Measurements from ENCODE around the gene ZNF768. TPM values are rescaled to one million over a fixed set of nuclear protein-coding genes. Genes with fewer than 3 reads are reported as not detected.

Gene ZNF768
- total RNA-seq, 1 donor from 2014 or later = 17.1 TPM

GRCh38 chr16:30565526-30565925, 39.2 kb upstream of the ZNF768 start:
- no peak overlapping the region for H3K4me3 Mint-ChIP-seq (ENCODE audit: low read depth)
- no peaks in the 10 kb centered on the region for H3K9me3 Mint-ChIP-seq
- no peak for DNase-seq (ENCODE audit: low spot score)
- no peaks in the 10 kb centered on the region for H3K36me3 Mint-ChIP-seq (ENCODE audit: low read depth)
- intact Hi-C loops (cut with micrococcal nuclease) = loop anchor here (5.0 kb wide), 1 partner anchor 93 kb away; the partner anchor contains the start of gene ITGAL
- peaks cover 30% of the 10 kb centered on the region for H3K4me1 Mint-ChIP-seq (ENCODE audit: low read depth)
- peaks cover 1% of the 10 kb centered on the region for H3K27me3 Mint-ChIP-seq (ENCODE audit: low read depth)
- H3K27ac Mint-ChIP-seq = no peak overlapping the region

GRCh38 chr16:30562021-30562420, 35.7 kb upstream of the ZNF768 start:
- no peak for DNase-seq (ENCODE audit: low spot score)
- peak overlapping the region; percentile 82 for H3K27ac Mint-ChIP-seq
- peaks cover 26% of the 10 kb centered on the region for H3K4me1 Mint-ChIP-seq (ENCODE audit: low read depth)
- H3K4me3 Mint-ChIP-seq (ENCODE audit: low read depth) = peak overlapping the region; percentile 78
- H3K9me3 Mint-ChIP-seq = no peaks in the 10 kb centered on the region
- H3K36me3 Mint-ChIP-seq (ENCODE audit: low read depth) = no peaks in the 10 kb centered on the region
- peaks cover 1% of the 10 kb centered on the region for H3K27me3 Mint-ChIP-seq (ENCODE audit: low read depth)
- intact Hi-C loops (cut with micrococcal nuclease) = no loop called here

- Mint-ChIP-seq H3K9me3 (no peaks in the 10 kb centered on the region), H3K27ac (peak overlapping the region; percentile 82), H3K36me3 (ENCODE audit: low read depth) (peaks cover 2% of the 10 kb centered on the region), H3K4me1 (ENCODE audit: low read depth) (peaks cover 22% of the 10 kb centered on the region), H3K27me3 (ENCODE audit: low read depth) (peaks cover 1% of the 10 kb centered on the region), H3K4me3 (ENCODE audit: low read depth) (peak overlapping the region; percentile 78)
- intact Hi-C loops (cut with micrococcal nuclease) = no loop called here
- DNase-seq (ENCODE audit: low spot score) = no peak
These were observed 34.9 kb upstream of the ZNF768 start for GRCh38 chr16:30561089-30561816.

- peak overlapping the region; percentile 51 for H3K27ac Mint-ChIP-seq
- H3K36me3 Mint-ChIP-seq (ENCODE audit: low read depth) = peaks cover 10% of the 10 kb centered on the region
- peaks cover 1% of the 10 kb centered on the region for H3K27me3 Mint-ChIP-seq (ENCODE audit: low read depth)
- DNase-seq (ENCODE audit: low spot score) = no peak
- peaks cover 24% of the 10 kb centered on the region for H3K4me1 Mint-ChIP-seq (ENCODE audit: low read depth)
- H3K4me3 Mint-ChIP-seq (ENCODE audit: low read depth) = peak overlapping the region; percentile 3
- H3K9me3 Mint-ChIP-seq = no peaks in the 10 kb centered on the region
- intact Hi-C loops (cut with micrococcal nuclease) = loop anchor here (2.0 kb wide), 1 partner anchor 13 kb away; no protein-coding TSS in a partner anchor
These were observed 33.3 kb upstream of the ZNF768 start for GRCh38 chr16:30559690-30560089.

GRCh38 chr16:30558789-30559377, 32.5 kb upstream of the ZNF768 start:
- intact Hi-C loops (cut with micrococcal nuclease) = loop anchor here (1.0 to 2.0 kb wide), 4 partner anchors 8 to 224 kb away; no protein-coding TSS in a partner anchor
- peaks cover 17% of the 10 kb centered on the region for H3K36me3 Mint-ChIP-seq (ENCODE audit: low read depth)
- H3K27me3 Mint-ChIP-seq (ENCODE audit: low read depth) = peaks cover 1% of the 10 kb centered on the region
- peak overlapping the region; percentile 95 for H3K27ac Mint-ChIP-seq
- DNase-seq (ENCODE audit: low spot score) = no peak
- H3K4me1 Mint-ChIP-seq (ENCODE audit: low read depth) = peaks cover 28% of the 10 kb centered on the region
- no peaks in the 10 kb centered on the region for H3K9me3 Mint-ChIP-seq
- peak overlapping the region; percentile 83 for H3K4me3 Mint-ChIP-seq (ENCODE audit: low read depth)

GRCh38 chr16:30557957-30558788, 31.8 kb upstream of the ZNF768 start, which contains the start of gene ZNF764:
Gene ZNF764 (minus strand): TSS chr16:30558374. CDS start chr16:30558182, 192 bp downstream.
- peaks cover 1% of the 10 kb centered on the region for H3K27me3 Mint-ChIP-seq (ENCODE audit: low read depth)
- H3K27ac Mint-ChIP-seq = peak within 1 kb of the TSS; percentile 95
- peak within 1 kb of the TSS; percentile 83 for H3K4me3 Mint-ChIP-seq (ENCODE audit: low read depth)
- H3K9me3 Mint-ChIP-seq = no peaks in the 10 kb centered on the region
- peaks cover 24% of the 10 kb centered on the region for H3K36me3 Mint-ChIP-seq (ENCODE audit: low read depth)
- intact Hi-C loops (cut with micrococcal nuclease) = loop anchor here (1.0 to 2.0 kb wide), 4 partner anchors 9 to 223 kb away; no protein-coding TSS in a partner anchor
- H3K4me1 Mint-ChIP-seq (ENCODE audit: low read depth) = peaks cover 35% of the 10 kb centered on the region
- DNase-seq (ENCODE audit: low spot score) = peak; percentile 97

- Mint-ChIP-seq H3K9me3 (no peaks in the 10 kb centered on the region), H3K4me1 (ENCODE audit: low read depth) (peaks cover 40% of the 10 kb centered on the region), H3K4me3 (ENCODE audit: low read depth) (peak overlapping the region; percentile 83), H3K27ac (peak overlapping the region; percentile 95), H3K36me3 (ENCODE audit: low read depth) (peaks cover 30% of the 10 kb centered on the region), H3K27me3 (ENCODE audit: low read depth) (peaks cover 1% of the 10 kb centered on the region)
- DNase-seq (ENCODE audit: low spot score) = no peak
- intact Hi-C loops (cut with micrococcal nuclease) = no loop called here
These were observed 31.3 kb upstream of the ZNF768 start for GRCh38 chr16:30557707-30557956.

GRCh38 chr16:30556125-30556473, 29.7 kb upstream of the ZNF768 start:
- DNase-seq (ENCODE audit: low spot score) = no peak
- Mint-ChIP-seq H3K36me3 (ENCODE audit: low read depth) (peaks cover 36% of the 10 kb centered on the region), H3K27me3 (ENCODE audit: low read depth) (peaks cover 1% of the 10 kb centered on the region), H3K4me1 (ENCODE audit: low read depth) (peaks cover 50% of the 10 kb centered on the region), H3K27ac (peak overlapping the region; percentile 42), H3K4me3 (ENCODE audit: low read depth) (peak overlapping the region; percentile 83), H3K9me3 (no peaks in the 10 kb centered on the region)
- intact Hi-C loops (cut with micrococcal nuclease) = no loop called here

- no peaks in the 10 kb centered on the region for H3K27me3 Mint-ChIP-seq (ENCODE audit: low read depth)
- peaks cover 36% of the 10 kb centered on the region for H3K36me3 Mint-ChIP-seq (ENCODE audit: low read depth)
- peak overlapping the region; percentile 83 for H3K4me3 Mint-ChIP-seq (ENCODE audit: low read depth)
These were observed 29.2 kb upstream of the ZNF768 start for GRCh38 chr16:30555315-30556124.

GRCh38 chr16:30554557-30555314, 28.4 kb upstream of the ZNF768 start:
- intact Hi-C loops (cut with micrococcal nuclease) = no loop called here
- H3K36me3 Mint-ChIP-seq (ENCODE audit: low read depth) = peaks cover 36% of the 10 kb centered on the region
- H3K27me3 Mint-ChIP-seq (ENCODE audit: low read depth) = no peaks in the 10 kb centered on the region
- H3K27ac Mint-ChIP-seq = peak overlapping the region; percentile 28
- H3K9me3 Mint-ChIP-seq = no peaks in the 10 kb centered on the region
- no peak for DNase-seq (ENCODE audit: low spot score)
- H3K4me3 Mint-ChIP-seq (ENCODE audit: low read depth) = no peak overlapping the region
- H3K4me1 Mint-ChIP-seq (ENCODE audit: low read depth) = peaks cover 48% of the 10 kb centered on the region

More at GRCh38 chr16:30555315-30556124, 29.2 kb upstream of the ZNF768 start:
- peaks cover 48% of the 10 kb centered on the region for H3K4me1 Mint-ChIP-seq (ENCODE audit: low read depth)
- no peak overlapping the region for H3K27ac Mint-ChIP-seq
- intact Hi-C loops (cut with micrococcal nuclease) = no loop called here
- H3K9me3 Mint-ChIP-seq = no peaks in the 10 kb centered on the region
- DNase-seq (ENCODE audit: low spot score) = no peak

- intact Hi-C loops (cut with micrococcal nuclease) = no loop called here
- no peak for DNase-seq (ENCODE audit: low spot score)
- peak overlapping the region; percentile 8 for H3K4me3 Mint-ChIP-seq (ENCODE audit: low read depth)
- no peaks in the 10 kb centered on the region for H3K9me3 Mint-ChIP-seq
- H3K4me1 Mint-ChIP-seq (ENCODE audit: low read depth) = peaks cover 45% of the 10 kb centered on the region
- H3K36me3 Mint-ChIP-seq (ENCODE audit: low read depth) = peaks cover 36% of the 10 kb centered on the region
- peak overlapping the region; percentile 95 for H3K27ac Mint-ChIP-seq
- H3K27me3 Mint-ChIP-seq (ENCODE audit: low read depth) = no peaks in the 10 kb centered on the region
These were observed 27.1 kb upstream of the ZNF768 start for GRCh38 chr16:30553393-30553899.

All from activated T-helper 2 cell treated with anti-CD3 and anti-CD28 coated beads, Interferon-gamma antibody, Interleukin-2, Interleukin-4, amounts not matched to agents 10 μg/mL and 5 μg/mL and 100 μg/mL, durations not matched to agents 14 hours and 24 hours and 36 hours (primary cell).